HG03135 (cell line): ENCODE data around the gene FCRL3.

Experiments
- ATAC-seq: cut with Tn5 transposase; IDR thresholded peaks from one replicate; pipeline ENCODE4 v1.9.1; 2021; ENCODE audit warnings: mild to moderate bottlenecking, moderate library complexity; ENCODE audit not compliant: unreplicated experiment

The FCRL3 gene

GRCh38 chr1:157682710-157683437 lies 17.7 kb downstream of the FCRL3 start:
- ATAC-seq: no peak

GRCh38 chr1:157678721-157679120 lies 21.8 kb downstream of the FCRL3 start:
- ATAC-seq: no peak

- no peak for ATAC-seq
Observed at GRCh38 chr1:157673008-157673407, 27.6 kb downstream of the FCRL3 start.

GRCh38 chr1:157671895-157672294 lies 28.7 kb downstream of the FCRL3 start:
- ATAC-seq: no peak

DNA sequence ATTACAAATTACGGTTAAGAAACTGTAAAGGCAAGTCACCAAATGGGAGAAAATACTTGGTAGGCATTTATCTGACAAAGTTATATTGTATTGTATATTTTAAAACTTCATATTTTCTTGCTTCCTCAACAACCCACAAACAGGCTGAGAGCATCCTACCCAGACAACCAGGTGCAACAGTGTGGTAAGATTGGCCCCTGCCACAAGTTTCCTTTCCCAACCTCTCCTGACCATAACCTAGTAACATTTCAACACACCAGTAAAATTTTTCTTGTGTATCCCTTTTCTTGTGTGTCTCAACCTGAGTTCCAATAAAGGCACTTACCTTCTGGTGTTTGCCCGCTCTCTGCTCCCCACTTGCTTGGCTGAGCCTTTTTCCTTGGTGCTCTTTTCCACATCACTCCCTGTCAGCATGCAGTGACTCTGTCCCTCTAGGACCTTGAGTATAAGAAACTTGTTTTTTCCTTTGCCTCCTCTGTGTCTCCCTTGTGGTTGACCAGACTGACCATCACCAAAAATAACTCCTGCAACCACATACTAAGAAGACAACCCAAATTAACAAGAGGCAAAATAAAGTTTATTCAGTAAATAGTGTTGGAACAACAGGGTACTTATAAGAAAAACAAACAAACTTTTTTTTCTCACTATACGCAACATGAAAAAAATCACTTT lies 40.9 kb downstream of the FCRL3 start:
- no peak for ATAC-seq

DNA sequence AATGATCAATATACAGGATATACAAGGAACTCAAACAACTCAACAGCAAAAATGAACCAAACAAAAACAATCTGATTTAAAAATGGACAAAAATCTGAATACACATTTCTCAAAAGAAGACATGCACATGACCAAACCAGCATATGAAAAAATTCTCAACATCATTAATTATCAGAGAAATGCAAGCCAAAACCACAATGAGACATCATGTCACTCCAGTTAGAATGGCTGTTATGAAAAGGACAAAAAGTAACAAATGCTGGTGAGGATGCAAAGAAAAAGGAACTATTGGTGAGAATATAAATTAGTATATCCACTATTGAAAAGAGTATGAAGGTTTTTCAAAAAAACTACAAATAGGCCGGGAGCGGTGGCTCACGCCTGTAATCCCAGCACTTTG lies 42.0 kb downstream of the FCRL3 start:
- no peak for ATAC-seq

- no peak for ATAC-seq
Observed at GRCh38 chr1:157653494-157653873, 47.1 kb downstream of the FCRL3 start.

- ATAC-seq: peak; percentile 92
Observed at GRCh38 chr1:157652859-157653493, 47.6 kb downstream of the FCRL3 start.

DNA sequence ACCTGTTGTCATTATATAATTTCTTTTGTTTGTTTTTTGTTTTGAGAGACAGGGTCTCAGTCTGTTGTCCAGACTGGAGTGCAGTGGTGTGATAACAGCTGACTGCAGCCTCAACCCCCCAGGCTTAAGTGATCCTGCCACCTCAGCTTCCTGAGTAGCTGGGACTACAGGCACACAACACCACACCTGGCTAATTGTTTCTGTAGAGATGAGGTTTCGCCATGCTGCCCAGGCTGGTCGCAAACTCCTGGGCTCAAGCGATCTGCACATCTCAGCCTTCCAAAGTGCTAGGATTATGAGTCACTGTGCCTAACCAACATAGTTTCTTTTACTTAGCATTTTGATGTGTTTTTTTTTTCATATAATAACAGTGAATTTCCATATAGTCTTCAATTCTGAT lies 52.3 kb downstream of the FCRL3 start:
- no peak for ATAC-seq

GRCh38 chr1:157646144-157646543 lies 54.4 kb downstream of the FCRL3 start:
- ATAC-seq: no peak

GRCh38 chr1:157641177-157641576 lies 59.4 kb downstream of the FCRL3 start:
- ATAC-seq: no peak

DNA sequence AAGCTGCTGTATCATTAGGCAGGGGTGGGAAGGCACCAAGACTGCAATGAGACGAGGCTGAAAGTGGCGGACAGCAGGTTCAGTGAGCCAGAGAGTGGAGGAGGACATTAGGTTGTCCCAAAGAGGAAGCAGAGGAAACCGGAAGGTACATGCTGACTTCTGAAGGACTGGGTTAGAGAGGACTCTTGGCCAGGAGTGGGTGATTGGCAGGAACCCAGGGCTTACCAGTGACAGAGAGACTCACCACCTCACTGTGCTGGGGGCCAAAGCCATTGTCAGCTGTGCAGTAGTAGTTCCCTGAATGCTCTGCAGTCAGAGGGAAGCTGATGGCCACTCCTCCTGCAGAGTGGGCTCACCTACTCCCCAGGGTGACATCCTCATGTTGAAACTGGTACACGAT lies 60.8 kb downstream of the FCRL3 start:
- no peak for ATAC-seq

- ATAC-seq: no peak
Observed at GRCh38 chr1:157628773-157629172, 71.8 kb downstream of the FCRL3 start.
